Activated CD8-positive, alpha-beta memory T cell treated with anti-CD3 and anti-CD28 coated beads for 48 hours (primary cell): ENCODE measurements around the gene SPINK7.

Experiments
- DNase-seq, 3 experiments: peaks; one replicate each; pipeline ENCODE4 v3.0.0-alpha.2; 2020; ENCODE audit warnings: low read depth in 2 of 3, low spot score in 2 of 3

Gene SPINK7

GRCh38 chr5:148343603-148344487 lies 31.6 kb downstream of the SPINK7 start:
- no peak for DNase-seq

- no peak for DNase-seq
Measured at GRCh38 chr5:148347706-148348105, 35.5 kb downstream of the SPINK7 start.

GRCh38 chr5:148352696-148353095 lies 40.5 kb downstream of the SPINK7 start:
- no peak for DNase-seq

- no peak for DNase-seq
Measured at GRCh38 chr5:148353634-148354033, 41.4 kb downstream of the SPINK7 start.

- no peak for DNase-seq
Measured at GRCh38 chr5:148364343-148364742, 52.1 kb downstream of the SPINK7 start.
